Uterus (tissue), 2 donors: ENCODE data around the gene AACS.

Experiments used
- POLR2A ChIP-seq, 2 donors: fragments of 450-650 bp; IDR thresholded peaks; one replicate each; pipeline ENCODE4 v1.6.1; 2016; ENCODE audit warnings: antibody characterized with exemption in 2 of 2, mild to moderate bottlenecking in 1 of 2, moderate library complexity in 1 of 2
- TF ChIP-seq, protein P1 (sequence below), 4 experiments: fragments of 200-600 bp in 2 of 4; fragments of 450-650 bp in 2 of 4; sonication (generic) in 2 of 4; IDR thresholded peaks; one replicate each; pipeline ENCODE4 v1.5.1; 2016 to 2019; ENCODE audit warnings: antibody characterized with exemption in 4 of 4, mild to moderate bottlenecking in 2 of 4, moderate library complexity in 1 of 4

DNA sequence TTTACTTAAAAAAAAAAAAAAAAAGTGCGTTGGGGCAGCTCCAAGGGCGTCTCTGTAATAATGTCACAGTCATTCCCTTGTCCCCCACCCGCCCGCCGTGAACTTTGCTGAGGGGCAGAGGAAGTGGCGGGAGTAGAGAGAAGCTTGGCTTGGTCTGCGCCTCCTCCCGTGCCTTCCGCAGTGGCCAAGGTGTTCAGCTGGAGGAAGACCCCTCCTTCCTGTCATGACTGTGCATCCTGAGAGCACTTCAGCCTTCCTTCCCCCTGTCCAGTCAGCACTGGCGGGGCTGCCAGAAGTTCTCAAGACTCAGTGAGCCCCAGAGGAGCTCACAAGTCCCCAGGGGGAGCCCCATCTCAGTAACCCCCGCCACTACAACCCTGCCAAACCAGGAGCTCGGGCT lies 32.2 kb downstream of the AACS start:
- TF ChIP-seq, protein P1, sequence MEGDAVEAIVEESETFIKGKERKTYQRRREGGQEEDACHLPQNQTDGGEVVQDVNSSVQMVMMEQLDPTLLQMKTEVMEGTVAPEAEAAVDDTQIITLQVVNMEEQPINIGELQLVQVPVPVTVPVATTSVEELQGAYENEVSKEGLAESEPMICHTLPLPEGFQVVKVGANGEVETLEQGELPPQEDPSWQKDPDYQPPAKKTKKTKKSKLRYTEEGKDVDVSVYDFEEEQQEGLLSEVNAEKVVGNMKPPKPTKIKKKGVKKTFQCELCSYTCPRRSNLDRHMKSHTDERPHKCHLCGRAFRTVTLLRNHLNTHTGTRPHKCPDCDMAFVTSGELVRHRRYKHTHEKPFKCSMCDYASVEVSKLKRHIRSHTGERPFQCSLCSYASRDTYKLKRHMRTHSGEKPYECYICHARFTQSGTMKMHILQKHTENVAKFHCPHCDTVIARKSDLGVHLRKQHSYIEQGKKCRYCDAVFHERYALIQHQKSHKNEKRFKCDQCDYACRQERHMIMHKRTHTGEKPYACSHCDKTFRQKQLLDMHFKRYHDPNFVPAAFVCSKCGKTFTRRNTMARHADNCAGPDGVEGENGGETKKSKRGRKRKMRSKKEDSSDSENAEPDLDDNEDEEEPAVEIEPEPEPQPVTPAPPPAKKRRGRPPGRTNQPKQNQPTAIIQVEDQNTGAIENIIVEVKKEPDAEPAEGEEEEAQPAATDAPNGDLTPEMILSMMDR (IDR thresholded peaks at IDR 0.05) = no peak
- TF ChIP-seq POLR2A (IDR thresholded peaks at IDR 0.05) = no peak
